ENCODE measurements around the gene OR10A5.

DNA sequence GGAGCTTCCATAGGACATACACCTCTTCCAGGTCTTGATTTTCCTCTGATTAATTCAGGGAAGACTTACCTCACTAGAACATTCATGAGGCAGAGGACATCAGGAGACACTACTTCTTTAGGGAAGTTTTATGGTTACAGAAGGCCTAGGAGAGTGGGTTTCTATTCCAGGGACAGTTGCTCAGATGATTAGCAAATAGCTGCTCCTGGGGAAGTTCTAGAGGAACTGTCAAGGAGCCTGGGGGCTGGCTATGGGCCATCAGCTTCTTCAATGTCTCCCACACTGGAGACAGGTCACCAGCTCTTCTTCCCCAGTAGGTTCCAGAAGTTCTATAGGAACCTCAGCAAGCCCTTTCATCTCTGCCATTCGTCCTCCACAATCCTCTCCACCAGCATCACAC is 11.5 kb upstream of the OR10A5 start:
- TF ChIP-seq POLR2AphosphoS5 (IDR thresholded peaks at IDR 0.05), result no peak
- TF ChIP-seq, protein P1, sequence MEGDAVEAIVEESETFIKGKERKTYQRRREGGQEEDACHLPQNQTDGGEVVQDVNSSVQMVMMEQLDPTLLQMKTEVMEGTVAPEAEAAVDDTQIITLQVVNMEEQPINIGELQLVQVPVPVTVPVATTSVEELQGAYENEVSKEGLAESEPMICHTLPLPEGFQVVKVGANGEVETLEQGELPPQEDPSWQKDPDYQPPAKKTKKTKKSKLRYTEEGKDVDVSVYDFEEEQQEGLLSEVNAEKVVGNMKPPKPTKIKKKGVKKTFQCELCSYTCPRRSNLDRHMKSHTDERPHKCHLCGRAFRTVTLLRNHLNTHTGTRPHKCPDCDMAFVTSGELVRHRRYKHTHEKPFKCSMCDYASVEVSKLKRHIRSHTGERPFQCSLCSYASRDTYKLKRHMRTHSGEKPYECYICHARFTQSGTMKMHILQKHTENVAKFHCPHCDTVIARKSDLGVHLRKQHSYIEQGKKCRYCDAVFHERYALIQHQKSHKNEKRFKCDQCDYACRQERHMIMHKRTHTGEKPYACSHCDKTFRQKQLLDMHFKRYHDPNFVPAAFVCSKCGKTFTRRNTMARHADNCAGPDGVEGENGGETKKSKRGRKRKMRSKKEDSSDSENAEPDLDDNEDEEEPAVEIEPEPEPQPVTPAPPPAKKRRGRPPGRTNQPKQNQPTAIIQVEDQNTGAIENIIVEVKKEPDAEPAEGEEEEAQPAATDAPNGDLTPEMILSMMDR (IDR thresholded peaks at IDR 0.05), result no peak
